Central memory CD8-positive, alpha-beta T cell (primary cell): ENCODE measurements around the gene TLL2.

Source experiments
- ATAC-seq: fragments of 150-1000 bp; cut with Tn5 transposase; replicated peaks from 2 replicates; pipeline ENCODE4 v1.10.0; 2022; ENCODE audit warnings: mild to moderate bottlenecking, moderate FRiP score, moderate number of reproducible peaks; ENCODE audit not compliant: poor library complexity, severe bottlenecking; ENCODE audit errors: extremely low read depth
- DNase-seq, 2 donors: peaks; one replicate each; pipeline ENCODE4 v3.0.0; 2021; ENCODE audit warnings: low spot score in 2 of 2
- H3K27ac Mint-ChIP-seq: one replicate; pipeline ENCODE4 v1.8.0; 2022; ENCODE audit warnings: low read depth, mild to moderate bottlenecking, moderate library complexity, mixed read lengths
- H3K27me3 Mint-ChIP-seq: one replicate; pipeline ENCODE4 v1.8.0; 2022; ENCODE audit warnings: mixed read lengths
- H3K36me3 Mint-ChIP-seq: one replicate; pipeline ENCODE4 v1.8.0; 2022; ENCODE audit warnings: mild to moderate bottlenecking, moderate library complexity, mixed read lengths; ENCODE audit not compliant: insufficient read depth
- H3K4me1 Mint-ChIP-seq: one replicate; pipeline ENCODE4 v1.8.0; 2022; ENCODE audit warnings: mixed read lengths
- H3K4me3 Mint-ChIP-seq: one replicate; pipeline ENCODE4 v1.8.0; 2022; ENCODE audit warnings: mild to moderate bottlenecking, moderate library complexity, mixed read lengths
- H3K9me3 Mint-ChIP-seq: one replicate; pipeline ENCODE4 v1.8.0; 2022; ENCODE audit warnings: mixed read lengths

The TLL2 gene

DNA sequence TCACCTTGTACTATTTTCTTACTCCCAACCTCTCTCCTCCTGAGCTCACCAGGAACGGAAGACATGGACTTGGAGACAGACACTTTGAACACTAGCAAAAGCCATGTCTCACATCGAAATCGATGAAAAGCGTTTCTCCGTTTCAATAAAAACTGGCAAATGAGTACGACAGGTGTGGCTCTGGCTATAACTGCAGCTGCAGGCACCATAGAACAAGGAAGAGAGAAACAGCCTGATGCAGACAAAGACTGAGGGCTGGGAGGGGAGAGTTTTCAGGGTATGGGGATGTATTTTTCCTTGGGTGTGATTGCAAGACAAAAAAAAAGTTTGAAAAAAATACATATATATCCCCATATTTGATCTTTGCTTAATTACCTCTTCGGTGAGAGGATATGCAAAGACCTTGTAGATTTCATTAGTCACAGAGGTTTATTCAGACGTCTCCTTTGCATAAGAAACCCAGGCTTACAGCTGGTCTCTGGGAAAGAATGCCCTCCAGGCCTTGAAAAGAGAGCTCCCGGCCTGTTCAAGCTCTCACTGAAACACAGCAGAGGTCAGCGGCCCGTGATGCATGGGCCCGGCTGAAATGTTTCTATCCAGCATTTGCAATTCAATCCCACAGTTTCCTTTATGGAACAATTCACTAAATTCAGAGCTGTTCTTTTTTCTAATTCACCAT, 63.1 kb downstream of the TLL2 start:
- DNase-seq (no peak), ATAC-seq (no peak)
- Mint-ChIP-seq H3K36me3 (no peaks in the 10 kb centered on the region), H3K9me3 (no peaks in the 10 kb centered on the region), H3K4me3 (no peak overlapping the region), H3K4me1 (no peaks in the 10 kb centered on the region), H3K27me3 (peaks cover 38% of the 10 kb centered on the region), H3K27ac (no peak overlapping the region)

DNA sequence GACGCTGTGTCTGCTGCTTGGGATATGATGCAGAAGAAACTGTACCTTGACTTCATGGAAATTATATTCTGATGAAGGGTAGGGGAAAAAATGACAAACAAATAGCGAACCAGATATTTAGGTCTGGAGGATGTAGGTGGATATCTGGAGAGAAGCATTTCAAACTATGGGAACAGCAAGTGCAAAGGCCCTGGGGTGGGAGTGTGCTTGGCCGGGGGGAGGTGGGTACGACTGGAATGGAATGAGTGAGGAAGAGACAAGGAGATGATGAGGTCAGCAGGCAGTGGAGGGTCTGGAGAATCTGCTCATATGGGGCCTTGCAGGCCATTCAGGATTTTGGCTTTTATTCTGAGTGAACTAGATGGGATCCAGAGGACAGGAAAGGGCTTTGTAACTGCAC, 65.2 kb downstream of the TLL2 start:
- Mint-ChIP-seq H3K27me3 (peaks cover 44% of the 10 kb centered on the region), H3K36me3 (no peaks in the 10 kb centered on the region), H3K9me3 (no peaks in the 10 kb centered on the region), H3K4me1 (no peaks in the 10 kb centered on the region), H3K27ac (no peak overlapping the region), H3K4me3 (no peak overlapping the region)
- DNase-seq, result no peak
- no peak for ATAC-seq

- Mint-ChIP-seq H3K9me3 (no peaks in the 10 kb centered on the region), H3K27ac (no peak overlapping the region), H3K36me3 (no peaks in the 10 kb centered on the region), H3K4me3 (no peak overlapping the region), H3K27me3 (peaks cover 44% of the 10 kb centered on the region), H3K4me1 (no peaks in the 10 kb centered on the region)
- ATAC-seq (no peak), DNase-seq (no peak)
Observed at GRCh38 chr10:96448021-96448457, 65.7 kb downstream of the TLL2 start.

GRCh38 chr10:96446966-96447596, 66.6 kb downstream of the TLL2 start:
- no peaks in the 10 kb centered on the region for H3K4me1 Mint-ChIP-seq
- DNase-seq, result no peak
- ATAC-seq, result no peak
- H3K36me3 Mint-ChIP-seq, result no peaks in the 10 kb centered on the region
- H3K9me3 Mint-ChIP-seq, result no peaks in the 10 kb centered on the region
- H3K27me3 Mint-ChIP-seq, result peaks cover 44% of the 10 kb centered on the region
- no peak overlapping the region for H3K27ac Mint-ChIP-seq
- no peak overlapping the region for H3K4me3 Mint-ChIP-seq

DNA sequence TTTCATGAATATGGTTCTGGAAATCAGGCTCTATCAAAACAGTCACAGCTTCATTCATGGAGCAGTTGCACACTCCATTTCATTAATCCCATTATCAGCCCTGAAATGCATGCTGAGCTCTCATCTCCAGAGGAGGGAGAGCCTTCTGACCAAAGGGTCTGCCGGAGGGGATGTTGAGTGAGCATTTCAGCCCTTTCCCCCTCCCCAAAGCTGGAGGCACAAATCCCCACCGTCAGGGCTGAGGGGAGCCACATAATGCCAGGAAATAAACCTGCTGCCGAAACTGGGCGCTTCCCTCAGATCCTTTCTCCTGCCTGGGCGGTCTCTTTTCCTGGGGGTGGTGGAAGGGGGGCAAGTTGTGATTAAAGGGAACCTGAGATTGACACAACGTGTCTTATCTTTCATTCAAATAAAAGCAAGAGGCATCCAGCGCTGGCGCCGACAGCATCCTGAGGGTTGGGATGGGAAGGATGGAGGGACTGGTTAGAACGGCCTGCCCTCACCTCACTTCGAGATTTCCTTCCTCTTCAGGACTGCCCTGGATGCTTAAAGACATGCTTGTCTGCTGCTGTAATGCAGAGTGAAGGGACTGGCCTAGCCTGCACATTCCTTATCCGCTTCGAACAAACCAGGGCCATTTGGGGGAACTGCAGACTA, 71.6 kb downstream of the TLL2 start:
- H3K4me3 Mint-ChIP-seq, result no peak overlapping the region

GRCh38 chr10:96441322-96441885, 72.3 kb downstream of the TLL2 start:
- no peaks in the 10 kb centered on the region for H3K9me3 Mint-ChIP-seq
- no peak overlapping the region for H3K4me3 Mint-ChIP-seq
- ATAC-seq (no peak), DNase-seq (no peak)
- no peaks in the 10 kb centered on the region for H3K4me1 Mint-ChIP-seq
- H3K36me3 Mint-ChIP-seq, result no peaks in the 10 kb centered on the region
- H3K27me3 Mint-ChIP-seq, result peaks cover 44% of the 10 kb centered on the region
- no peak overlapping the region for H3K27ac Mint-ChIP-seq

More for the DNA sequence above, 71.6 kb downstream of the TLL2 start:
- peaks cover 51% of the 10 kb centered on the region for H3K27me3 Mint-ChIP-seq
- H3K4me1 Mint-ChIP-seq, result no peaks in the 10 kb centered on the region
- no peak overlapping the region for H3K27ac Mint-ChIP-seq
- ATAC-seq (no peak), DNase-seq (no peak)
- H3K36me3 Mint-ChIP-seq, result no peaks in the 10 kb centered on the region
- H3K9me3 Mint-ChIP-seq, result no peaks in the 10 kb centered on the region

GRCh38 chr10:96440361-96441292, 73.1 kb downstream of the TLL2 start:
- no peak for DNase-seq
- H3K4me1 Mint-ChIP-seq, result no peaks in the 10 kb centered on the region

GRCh38 chr10:96439725-96440124, 74.0 kb downstream of the TLL2 start:
- H3K4me1 Mint-ChIP-seq, result no peaks in the 10 kb centered on the region
- peaks cover 31% of the 10 kb centered on the region for H3K27me3 Mint-ChIP-seq
- no peak for ATAC-seq
- H3K4me3 Mint-ChIP-seq, result no peak overlapping the region
- no peaks in the 10 kb centered on the region for H3K9me3 Mint-ChIP-seq
- H3K36me3 Mint-ChIP-seq, result no peaks in the 10 kb centered on the region
- no peak for DNase-seq
- H3K27ac Mint-ChIP-seq, result no peak overlapping the region

More at GRCh38 chr10:96440361-96441292, 73.1 kb downstream of the TLL2 start:
- Mint-ChIP-seq H3K36me3 (no peaks in the 10 kb centered on the region), H3K4me3 (no peak overlapping the region), H3K27me3 (peaks cover 38% of the 10 kb centered on the region), H3K9me3 (no peaks in the 10 kb centered on the region), H3K27ac (no peak overlapping the region)
- ATAC-seq, result no peak

- Mint-ChIP-seq H3K27ac (no peak overlapping the region), H3K36me3 (no peaks in the 10 kb centered on the region), H3K27me3 (peaks cover 52% of the 10 kb centered on the region), H3K4me1 (no peaks in the 10 kb centered on the region), H3K9me3 (no peaks in the 10 kb centered on the region), H3K4me3 (no peak overlapping the region)
- DNase-seq, result no peak
- no peak for ATAC-seq
Observed at GRCh38 chr10:96436035-96436434, 77.7 kb downstream of the TLL2 start.

DNA sequence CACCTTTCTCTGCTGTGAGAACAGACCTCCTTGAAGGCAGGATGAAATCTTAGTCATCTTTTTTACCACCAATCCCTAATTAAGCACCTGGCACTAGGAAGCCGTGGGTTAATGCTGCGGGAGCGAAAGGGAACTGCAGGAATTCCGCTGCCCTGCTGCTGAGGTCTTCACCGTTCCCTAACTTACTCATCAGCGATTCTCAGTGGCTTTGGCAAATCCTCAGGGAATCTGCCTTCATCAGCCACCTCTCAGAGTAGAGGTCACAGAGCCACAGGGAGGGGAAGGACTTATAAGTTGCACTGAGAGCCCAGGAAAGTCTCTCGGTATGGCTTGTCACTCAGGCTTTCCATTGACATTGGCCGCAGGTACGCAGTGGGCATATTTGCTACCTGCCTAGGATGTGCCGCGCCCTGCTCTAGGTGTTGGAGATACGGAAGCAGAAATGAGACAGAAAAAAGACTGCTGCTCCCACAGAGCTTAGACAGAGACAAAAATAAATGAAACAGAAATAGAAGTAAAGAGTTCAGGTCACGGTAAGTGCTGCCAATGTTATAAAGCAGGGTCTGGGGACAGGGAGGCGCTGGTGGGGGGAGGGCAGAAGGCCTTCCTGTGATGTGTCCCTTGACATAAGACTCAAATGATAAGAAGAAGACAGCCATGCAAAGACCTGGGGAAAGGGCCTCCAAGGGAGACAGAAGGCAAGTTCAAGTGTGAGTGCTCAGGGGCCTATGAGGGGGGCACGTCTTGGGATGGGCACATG, 82.3 kb downstream of the TLL2 start:
- no peak for DNase-seq
- H3K36me3 Mint-ChIP-seq, result no peaks in the 10 kb centered on the region
- peaks cover 56% of the 10 kb centered on the region for H3K27me3 Mint-ChIP-seq
- H3K4me1 Mint-ChIP-seq, result no peaks in the 10 kb centered on the region
- ATAC-seq, result no peak
- no peak overlapping the region for H3K27ac Mint-ChIP-seq
- no peaks in the 10 kb centered on the region for H3K9me3 Mint-ChIP-seq
- H3K4me3 Mint-ChIP-seq, result no peak overlapping the region

DNA sequence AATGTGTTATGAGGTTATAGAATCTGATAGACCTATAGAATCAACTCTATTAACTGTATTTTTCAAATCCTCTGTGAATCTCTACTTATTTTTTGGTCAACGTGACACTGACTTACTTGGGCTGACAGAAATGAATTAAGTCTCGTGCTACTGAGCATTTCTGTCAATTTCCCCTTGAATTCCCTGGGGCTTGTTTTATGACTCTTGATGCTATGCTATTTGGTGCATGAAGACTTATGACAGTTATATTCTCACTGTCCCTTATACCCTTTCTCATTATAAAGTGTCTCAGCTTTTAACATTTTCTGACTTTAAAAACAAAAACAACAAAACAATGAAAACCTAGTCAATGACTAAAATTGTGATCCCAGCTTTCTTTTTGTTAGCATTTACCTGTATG, 86.4 kb downstream of the TLL2 start:
- no peak for ATAC-seq
- Mint-ChIP-seq H3K27ac (no peak overlapping the region), H3K27me3 (peaks cover 56% of the 10 kb centered on the region), H3K9me3 (no peaks in the 10 kb centered on the region), H3K4me1 (no peaks in the 10 kb centered on the region), H3K36me3 (peaks cover 1% of the 10 kb centered on the region), H3K4me3 (no peak overlapping the region)
- DNase-seq, result no peak
